Dermis microvascular lymphatic vessel endothelial cell (primary cell): ENCODE results near the gene ABHD3. TPM values are rescaled to one million over a fixed set of nuclear protein-coding genes. Genes with fewer than 3 reads are reported as not detected.
"Not testable (repeated sequence)": the region's sequence is repeated elsewhere in the genome, so short reads cannot be mapped to it uniquely, and the experiment has no call there.

Source experiments
- DNase-seq, 2 donors: peaks; one replicate each; pipeline versions ENCODE4 v3.0.0 to v3.0.0-alpha.2; 2010; ENCODE audit warnings: low read depth in 2 of 2
- total RNA-seq: library from RNA; depleted of rRNA; stranded (reverse); fragments of >200 nt; gene quantifications from 2 replicates; pipeline ENCODE4 v1.2.1, GENCODE V29; 2014

The ABHD3 gene
- total RNA-seq, 1 donor from 2014 or later: 4.1 TPM

GRCh38 chr18:21706386-21706865 is 1.9 kb upstream of the ABHD3 start:
- DNase-seq: no peak

DNA sequence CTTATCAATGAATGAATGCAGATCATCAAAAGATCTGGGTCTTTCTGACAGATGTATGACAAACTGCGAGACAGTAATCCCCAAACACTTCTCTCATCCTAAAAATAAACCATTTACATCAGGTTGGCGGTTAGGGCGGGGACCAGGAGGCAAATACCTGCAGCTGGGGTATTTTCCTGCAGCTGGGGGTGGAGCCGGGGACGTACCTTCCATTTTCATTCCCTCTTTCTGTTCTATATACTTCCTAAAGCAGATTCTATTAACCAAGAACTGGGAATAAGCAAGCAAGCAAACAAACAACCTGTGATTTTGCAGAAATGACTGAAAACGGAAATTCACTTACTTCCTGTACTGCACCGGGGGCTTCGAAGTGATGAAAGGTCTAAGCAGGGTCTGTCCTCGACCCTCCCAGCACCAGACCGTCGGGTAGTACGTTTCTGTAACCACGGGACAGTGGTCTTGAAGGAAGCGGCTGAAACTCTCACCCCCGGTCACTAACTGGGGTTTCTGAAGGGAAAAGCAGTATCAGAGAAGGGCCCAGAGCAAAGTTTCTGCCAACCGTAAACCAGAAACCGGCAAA is 1.2 kb downstream of the ABHD3 start:
- no peak for DNase-seq

DNA sequence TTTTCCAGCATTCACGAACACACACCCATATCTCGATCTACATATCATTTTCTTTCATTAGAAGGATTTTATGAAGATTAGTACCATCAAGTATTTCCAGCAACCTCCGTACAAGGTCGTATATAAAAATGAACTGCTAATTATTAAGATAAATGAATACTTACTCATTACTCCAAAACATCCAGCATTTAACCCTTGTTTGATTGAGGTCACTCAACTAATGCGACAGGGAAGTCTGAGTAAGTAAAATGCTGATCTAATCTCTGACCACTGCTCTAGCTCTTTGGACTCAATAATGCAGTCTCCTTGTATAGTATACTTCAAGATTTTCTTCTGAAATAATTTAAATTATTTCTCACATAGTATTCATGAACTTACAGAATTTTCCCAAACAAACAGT is 2.0 kb downstream of the ABHD3 start:
- DNase-seq: no peak

- DNase-seq: no peak
Observed at GRCh38 chr18:21701621-21702020, 3.0 kb downstream of the ABHD3 start.

DNA sequence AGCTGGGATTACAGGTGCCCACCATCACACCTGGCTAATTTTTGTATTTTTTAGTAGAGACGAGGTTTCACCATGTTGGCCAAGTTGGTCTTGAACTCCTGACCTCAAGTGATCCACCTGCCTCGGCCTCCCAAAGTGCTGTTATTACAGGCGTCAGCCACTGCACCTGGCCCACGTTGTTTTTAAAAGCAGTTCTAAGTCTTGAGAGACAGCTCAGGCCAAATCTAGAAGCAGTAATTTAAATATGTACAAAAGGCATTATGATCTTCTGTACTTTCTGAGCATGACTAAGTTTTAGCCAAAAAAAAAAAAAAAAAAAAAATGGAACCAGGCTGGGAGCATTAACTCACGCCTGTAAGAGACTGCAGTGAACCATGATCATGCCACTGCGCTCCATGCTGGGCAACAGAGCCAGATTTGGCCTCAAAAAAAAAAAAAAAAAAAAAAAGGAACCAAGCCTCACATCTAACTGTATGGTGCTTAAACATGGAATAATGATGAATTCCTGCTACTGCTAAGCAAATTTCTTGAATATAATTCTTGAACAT is 4.0 kb downstream of the ABHD3 start:
- DNase-seq: no peak

- DNase-seq: no peak
Observed at GRCh38 chr18:21693322-21693721, 11.3 kb downstream of the ABHD3 start.

- no peak for DNase-seq
Observed at GRCh38 chr18:21689736-21690135, 14.8 kb downstream of the ABHD3 start.

DNA sequence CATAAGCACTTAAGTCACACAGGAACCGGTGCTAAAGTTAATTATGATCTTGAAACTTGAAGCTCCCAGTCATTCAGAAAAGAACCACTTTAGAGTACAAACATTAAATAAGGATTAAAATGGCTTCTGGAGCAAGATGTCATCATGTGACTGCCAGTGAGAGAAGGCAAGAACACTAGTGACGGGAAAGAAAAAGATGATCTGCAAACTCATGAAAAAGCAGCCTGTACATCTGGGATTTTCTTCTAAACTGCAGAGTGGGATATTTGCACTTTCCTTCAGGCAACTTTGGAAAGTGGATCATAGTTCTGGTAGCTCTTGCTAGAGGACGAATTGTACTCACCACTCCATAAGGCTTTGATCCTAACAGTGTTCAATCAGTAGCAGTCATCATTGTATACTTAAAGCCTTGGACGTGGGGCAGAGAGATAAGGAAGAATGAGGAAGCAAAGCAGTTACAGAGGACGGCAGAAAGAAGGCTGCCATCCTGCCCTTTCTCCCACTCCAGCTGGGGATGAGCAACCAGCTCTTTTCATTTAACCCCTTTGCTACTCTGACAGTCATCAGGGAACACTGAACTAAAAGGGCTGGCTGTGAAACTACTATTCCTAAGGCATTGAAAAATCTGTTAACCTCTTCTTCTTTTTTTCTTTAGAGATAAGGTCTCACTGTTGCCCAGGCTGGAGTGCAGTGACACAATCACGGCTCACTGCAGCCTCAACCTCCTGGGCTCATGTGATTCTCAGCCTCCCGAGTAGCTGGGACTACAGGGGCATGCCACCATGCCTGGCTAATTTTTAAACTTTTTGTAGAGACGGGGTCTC is 18.1 kb downstream of the ABHD3 start:
- no peak for DNase-seq

GRCh38 chr18:21685556-21685981 is 19.0 kb downstream of the ABHD3 start:
- DNase-seq: not testable (repeated sequence)

- DNase-seq: no peak
Observed at GRCh38 chr18:21684731-21685130, 19.8 kb downstream of the ABHD3 start.

- DNase-seq: peak in 1 of 2 donors; percentile 33
Observed at GRCh38 chr18:21682371-21683051, 22.1 kb downstream of the ABHD3 start.

DNA sequence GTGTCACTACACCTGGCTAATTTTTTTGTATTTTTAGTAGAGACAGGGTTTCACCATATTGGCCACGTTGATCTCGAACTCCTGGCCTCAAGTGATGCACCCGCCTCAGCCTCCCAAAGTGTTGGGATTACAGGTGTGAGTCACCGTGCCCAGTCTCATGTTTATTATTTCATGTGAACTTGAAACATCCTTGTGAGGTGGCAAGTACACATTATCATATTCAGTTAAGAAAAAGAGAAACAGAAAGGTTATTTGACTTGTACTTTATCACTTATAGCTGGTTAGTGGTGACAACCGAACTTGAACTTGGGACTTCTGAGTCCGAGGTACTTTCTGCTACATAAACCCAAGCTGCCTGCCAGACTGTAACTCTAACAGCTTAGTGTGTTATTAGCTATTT is 24.4 kb downstream of the ABHD3 start:
- no peak for DNase-seq

- DNase-seq: peak in 1 of 2 donors; percentile 24
Observed at GRCh38 chr18:21678859-21679258, 25.7 kb downstream of the ABHD3 start.

DNA sequence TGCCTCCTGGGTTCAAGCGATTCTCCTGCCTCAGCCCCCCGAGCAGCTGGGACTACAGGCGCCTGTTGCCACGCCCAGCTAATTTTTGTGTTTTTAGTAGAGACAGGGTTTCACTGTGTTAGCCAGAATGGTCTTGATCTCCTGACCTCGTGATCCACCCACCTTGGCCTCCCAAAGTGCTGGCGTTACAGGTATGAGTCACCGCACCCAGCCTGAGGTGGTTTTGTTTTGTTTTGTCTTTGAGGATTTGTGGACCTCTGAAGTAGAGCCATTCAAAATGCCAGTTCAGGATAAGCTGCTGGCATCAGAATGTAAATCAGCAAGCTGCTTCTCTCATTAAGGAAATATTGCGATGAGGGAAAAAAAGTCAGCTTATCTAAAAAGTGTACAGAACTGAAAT is 29.2 kb downstream of the ABHD3 start:
- DNase-seq: not testable (repeated sequence)

GRCh38 chr18:21672521-21673267 is 31.9 kb downstream of the ABHD3 start:
- DNase-seq: peak in 1 of 2 donors; percentile 40

DNA sequence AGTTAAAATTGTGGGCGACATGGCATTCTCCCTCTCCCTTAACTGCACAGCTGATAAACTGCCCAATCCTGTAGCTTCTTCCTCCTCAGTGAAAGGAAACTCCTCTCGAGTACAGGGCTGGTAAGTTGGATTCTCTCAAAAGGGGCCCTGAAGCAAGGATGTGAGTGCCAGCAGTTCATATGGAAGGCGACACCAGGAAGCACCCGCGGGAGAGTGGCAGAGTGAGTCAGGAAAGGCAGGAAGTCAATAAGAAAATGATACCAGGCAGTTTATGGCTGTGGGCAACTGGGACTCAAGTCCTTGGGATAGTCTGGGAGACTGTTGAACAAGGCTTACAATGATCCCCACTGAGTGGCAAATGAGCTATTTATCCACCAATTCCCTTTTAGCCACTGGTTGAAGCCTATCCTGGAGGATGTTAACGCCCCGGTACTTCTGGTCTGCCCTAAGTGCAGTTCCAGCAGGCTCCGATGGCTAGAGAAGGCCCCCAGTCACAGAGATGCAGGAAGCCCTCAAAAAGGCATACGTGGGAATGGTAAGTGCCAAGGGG is 34.8 kb downstream of the ABHD3 start:
- peak in 1 of 2 donors; percentile 53 for DNase-seq

- no peak for DNase-seq
Observed at GRCh38 chr18:21664069-21664468, 40.5 kb downstream of the ABHD3 start.

DNA sequence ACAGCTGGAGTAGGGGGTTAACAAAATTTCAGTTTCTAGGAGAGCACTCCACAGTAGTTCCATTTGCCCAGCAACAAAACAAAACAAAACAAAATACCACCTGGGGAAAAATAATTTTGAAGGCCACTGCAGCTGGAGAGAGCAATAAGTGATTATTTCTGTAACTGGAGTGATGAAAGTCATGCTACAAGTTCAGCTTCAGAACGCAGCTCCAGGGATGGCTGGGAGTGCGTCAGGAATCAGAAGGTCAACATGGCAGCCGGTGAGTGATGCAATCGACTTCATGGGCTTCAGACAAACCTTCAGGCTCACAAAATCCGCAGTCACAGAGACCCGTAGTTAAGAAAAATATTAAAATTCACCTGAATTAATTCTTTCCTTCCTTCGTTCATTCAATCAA is 41.0 kb downstream of the ABHD3 start:
- no peak for DNase-seq

DNA sequence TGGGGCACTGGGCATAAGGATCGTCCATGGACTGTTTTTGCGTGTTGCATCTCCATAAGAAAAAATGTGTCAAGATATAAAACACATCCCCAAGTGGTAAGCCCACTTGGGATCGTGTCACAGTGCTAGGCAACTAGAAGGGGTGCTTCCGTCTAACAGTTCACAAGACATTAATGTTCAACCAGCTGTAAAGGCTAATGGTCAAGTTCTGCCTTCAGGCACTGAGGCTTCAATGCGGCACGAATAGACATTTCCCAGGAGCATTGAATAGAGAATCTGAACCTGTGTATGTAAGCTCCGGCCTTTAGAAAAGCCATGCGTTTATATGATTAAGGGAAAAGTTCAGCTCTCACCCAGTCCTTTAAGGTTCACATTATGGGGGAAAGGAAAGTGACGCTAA is 42.0 kb downstream of the ABHD3 start:
- DNase-seq: no peak

- DNase-seq: no peak
Observed at GRCh38 chr18:21660078-21660477, 44.5 kb downstream of the ABHD3 start.

GRCh38 chr18:21656402-21656801 is 48.2 kb downstream of the ABHD3 start:
- peak in 1 of 2 donors; percentile 50 for DNase-seq
